Pericardium fibroblast (primary cell): ENCODE measurements around the gene AK3. TPM values are rescaled to one million over a fixed set of nuclear protein-coding genes. Genes with fewer than 3 reads are reported as not detected.

ENCODE experiments used
- total RNA-seq: library from RNA; depleted of rRNA; stranded (reverse); fragments of >200 nt; gene quantifications from 2 replicates; pipeline ENCODE4 v1.2.3, GENCODE V29; 2015

The AK3 gene
- 52.9 and 58.3 TPM in 2 replicates for total RNA-seq

DNA sequence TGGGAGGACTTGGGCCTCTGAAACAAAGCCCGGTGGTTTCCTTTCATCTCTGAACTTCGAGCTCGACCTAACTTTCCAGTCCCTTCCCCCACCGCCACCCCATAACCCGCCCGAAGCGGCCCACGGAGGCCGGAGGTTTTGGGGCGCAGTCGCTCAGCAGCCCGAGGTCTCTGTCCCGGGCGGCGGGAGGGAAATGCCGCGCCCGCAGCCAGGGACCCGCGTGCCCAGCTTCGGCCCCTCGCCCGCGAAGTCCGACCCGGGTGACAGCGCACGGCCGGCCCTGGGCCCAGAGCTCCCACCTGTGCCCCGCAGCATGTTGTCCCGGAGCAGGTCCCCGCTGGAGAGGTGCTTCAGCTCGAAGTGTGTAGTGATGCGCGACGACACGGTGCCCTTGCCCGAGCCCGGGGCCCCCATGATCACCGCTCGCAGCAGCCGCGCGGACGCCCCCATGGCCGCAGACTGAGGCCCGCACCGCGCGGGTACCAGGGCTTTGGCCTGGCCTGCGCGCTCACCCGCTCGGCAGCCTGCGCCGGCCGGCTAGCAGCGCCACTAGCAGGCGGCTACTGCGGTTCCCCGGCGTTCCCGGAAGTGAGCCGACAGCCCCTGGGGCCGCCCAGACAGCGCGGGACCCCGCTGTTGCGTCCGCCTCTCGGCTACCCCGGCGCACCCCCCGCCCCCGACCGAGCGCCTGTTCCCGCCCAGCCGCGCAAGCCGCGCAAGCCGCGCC, at the start of gene AK3:
Gene AK3 (minus strand): TSS at position 565 of the 727 bp plus-strand sequence. CDS start 115 bp downstream, at position 450.

DNA sequence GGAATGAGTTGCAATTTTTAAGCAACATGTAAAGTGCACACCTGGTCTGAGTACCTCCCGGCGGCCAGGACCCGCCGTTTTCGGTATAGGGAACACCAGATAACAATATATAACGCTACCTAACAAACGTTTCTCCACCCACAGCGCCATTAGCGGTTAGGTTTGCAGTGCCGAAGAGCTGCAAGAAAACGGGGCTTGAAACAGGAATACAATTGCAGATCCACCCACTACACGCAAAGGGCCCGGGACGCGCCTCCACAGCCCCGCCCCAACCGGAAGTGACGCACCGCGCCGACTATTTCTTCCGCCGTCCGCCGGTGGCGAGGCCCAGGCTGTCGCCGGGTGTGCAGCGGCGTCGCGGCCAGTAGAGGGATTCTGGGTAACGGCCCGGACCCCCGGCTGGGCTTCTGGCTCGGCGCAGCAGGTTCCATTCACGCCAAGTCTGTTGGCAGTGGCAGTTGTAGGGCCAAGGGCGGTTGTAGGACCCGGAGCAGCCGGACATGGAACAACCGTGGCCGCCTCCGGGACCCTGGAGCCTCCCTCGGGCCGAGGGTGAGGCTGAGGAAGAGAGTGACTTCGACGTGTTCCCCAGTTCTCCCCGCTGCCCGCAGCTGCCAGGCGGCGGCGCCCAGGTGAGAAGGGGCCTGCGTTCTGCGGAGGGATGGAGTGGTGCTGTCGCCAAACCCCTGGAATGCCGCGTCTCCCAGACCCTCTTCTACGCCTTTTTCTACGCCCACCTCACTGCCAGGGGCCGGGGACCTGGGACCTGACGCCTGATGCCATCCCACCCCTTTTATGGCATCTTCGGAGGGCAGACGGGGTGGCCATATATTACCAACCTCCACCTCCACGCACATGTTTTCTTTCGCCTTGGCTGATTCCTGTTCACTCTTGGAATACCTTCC, 61.5 kb downstream of the AK3 start, which contains the start of gene CDC37L1:
Gene CDC37L1 (plus strand): TSS at position 302 of the 905 bp plus-strand sequence. CDS start 199 bp downstream, at position 501.

DNA sequence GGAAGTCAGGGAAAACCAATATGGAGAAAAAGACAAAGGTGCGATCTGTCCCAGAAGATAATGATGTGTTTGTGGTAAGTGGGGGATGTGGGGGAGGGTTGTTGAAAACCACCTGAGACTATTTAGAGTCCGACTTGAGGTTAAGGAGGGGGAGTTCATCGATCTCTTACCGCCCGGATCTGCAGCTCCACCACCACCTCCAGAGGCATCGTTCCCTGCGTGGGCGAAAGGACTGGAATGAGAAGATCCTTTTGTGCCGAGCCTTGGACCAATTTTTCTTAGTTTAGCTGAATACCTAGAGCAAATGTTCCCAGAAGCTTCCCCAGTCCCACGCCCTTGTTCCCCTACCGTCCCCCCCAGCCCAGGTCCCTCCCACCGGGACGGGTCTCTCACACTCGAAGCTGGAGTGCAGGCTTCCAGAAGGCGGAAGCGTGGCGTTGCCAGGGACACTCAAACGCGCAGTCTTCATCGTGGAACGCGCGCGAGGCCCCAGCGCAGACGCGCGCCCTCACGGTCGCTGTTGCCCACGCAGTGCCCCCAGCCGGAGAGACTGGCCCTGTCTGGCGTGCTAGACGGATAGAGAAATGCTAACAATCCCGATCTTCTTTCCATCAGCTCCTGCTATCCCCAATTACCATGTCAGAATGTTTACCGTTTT, 74.8 kb downstream of the AK3 start, which contains the start of gene SPATA6L:
Gene SPATA6L (minus strand): TSS at position 439 of the 658 bp plus-strand sequence. CDS start 230 bp downstream, at position 209.

DNA sequence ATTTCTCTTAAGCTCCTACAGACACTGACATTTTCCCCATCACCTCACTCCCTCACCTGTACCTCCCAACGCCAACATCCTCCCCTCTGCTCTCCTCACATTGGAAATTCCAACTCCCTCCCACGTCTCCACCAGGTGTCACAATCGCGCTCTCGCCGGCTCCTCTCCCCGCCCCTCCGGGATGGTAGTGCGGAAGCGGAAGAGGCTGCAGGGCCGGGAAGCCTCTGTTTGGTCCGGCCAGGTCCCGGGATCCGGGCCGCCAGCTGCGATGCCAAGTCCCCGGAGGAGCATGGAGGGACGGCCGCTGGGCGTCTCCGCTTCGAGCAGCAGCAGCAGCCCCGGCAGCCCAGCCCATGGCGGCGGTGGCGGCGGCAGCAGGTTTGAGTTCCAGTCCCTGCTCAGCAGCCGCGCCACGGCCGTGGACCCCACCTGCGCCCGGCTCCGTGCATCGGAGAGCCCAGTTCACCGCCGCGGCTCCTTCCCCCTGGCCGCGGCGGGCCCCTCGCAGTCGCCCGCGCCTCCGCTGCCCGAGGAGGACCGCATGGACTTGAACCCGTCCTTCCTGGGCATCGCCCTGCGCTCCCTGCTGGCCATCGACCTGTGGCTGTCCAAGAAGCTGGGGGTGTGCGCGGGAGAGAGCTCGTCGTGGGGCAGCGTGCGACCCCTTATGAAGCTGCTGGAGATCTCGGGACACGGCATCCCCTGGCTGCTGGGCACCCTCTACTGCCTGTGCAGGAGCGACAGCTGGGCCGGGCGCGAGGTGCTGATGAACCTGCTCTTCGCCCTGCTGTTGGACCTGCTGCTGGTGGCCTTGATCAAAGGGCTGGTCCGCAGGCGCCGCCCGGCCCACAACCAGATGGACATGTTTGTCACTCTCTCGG, 78.7 kb downstream of the AK3 start, which contains the start of gene PLPP6:
Gene PLPP6 (plus strand): TSS at position 187 of the 881 bp plus-strand sequence. CDS start 82 bp downstream, at position 269.

Other genes starting within 250 kb of the AK3 start
- gene PLPP6, start 78.9 kb downstream of the AK3 start, total RNA-seq: 2.3 and 6.3 TPM in 2 replicates
- 1.0 TPM in 1 of 2 replicates, not detected in the other for gene SPATA6L, start 74.7 kb downstream of the AK3 start, total RNA-seq
- 19.4 and 24.5 TPM in 2 replicates for gene CDC37L1, start 61.6 kb downstream of the AK3 start, total RNA-seq
- 8.7 and 8.9 TPM in 2 replicates for gene RCL1, start 51.7 kb upstream of the AK3 start, total RNA-seq
- gene JAK2, start 244.1 kb upstream of the AK3 start, total RNA-seq: 7.2 and 17.1 TPM in 2 replicates